GM19239 (cell line): ENCODE data around the gene ARFGAP2.

ENCODE experiments used
- DNase-seq: peaks from one replicate; pipeline ENCODE4 v3.0.0; 2011; ENCODE audit warnings: low spot score; ENCODE audit not compliant: insufficient read length
- FAIRE-seq: peaks from 2 replicates; lab custom pipeline; 2011; peaks lifted over from hg19 to GRCh38; lab: Jason Lieb, UNC

Gene ARFGAP2

DNA sequence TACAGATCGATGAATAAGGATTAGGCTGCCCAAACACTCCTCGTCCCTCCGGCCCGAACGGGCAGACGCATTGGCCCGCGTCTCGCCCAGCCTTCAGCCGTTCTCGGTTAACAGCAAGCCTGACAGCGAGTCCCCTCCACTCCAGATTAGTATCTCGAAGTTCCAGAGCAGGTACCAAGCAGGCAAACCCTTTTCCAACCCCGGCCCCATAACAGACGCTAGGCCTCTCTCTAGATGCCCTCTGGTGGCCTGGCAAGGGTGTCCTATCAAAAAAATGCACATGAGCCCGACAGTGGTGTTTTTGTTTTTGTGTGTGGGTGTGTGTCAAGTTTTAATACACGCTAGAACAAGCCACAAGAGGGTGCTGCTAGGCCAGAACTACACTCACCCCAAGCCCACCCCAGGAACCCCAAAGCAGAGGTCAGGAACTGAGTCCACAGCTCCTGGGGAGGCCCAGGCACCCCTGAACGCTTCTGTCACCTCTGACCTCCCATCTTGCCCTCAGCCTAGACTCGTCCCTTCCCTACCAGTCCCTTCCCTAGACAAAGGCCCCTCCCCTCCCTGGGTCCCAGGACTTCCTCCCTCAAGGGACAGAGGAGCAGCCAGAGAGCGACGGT lies 658 bp upstream of the ARFGAP2 start:
- DNase-seq (peak; percentile 71), FAIRE-seq (peak; percentile 94)

- FAIRE-seq: peak; percentile 59
- no peak for DNase-seq
Observed at GRCh38 chr11:47175746-47176327, 842 bp downstream of the ARFGAP2 start.

- no peak for FAIRE-seq
- DNase-seq: no peak
Observed at GRCh38 chr11:47172740-47173336, 3.8 kb downstream of the ARFGAP2 start.

- DNase-seq (no peak), FAIRE-seq (no peak)
Observed at GRCh38 chr11:47171856-47172255, 4.8 kb downstream of the ARFGAP2 start.

DNA sequence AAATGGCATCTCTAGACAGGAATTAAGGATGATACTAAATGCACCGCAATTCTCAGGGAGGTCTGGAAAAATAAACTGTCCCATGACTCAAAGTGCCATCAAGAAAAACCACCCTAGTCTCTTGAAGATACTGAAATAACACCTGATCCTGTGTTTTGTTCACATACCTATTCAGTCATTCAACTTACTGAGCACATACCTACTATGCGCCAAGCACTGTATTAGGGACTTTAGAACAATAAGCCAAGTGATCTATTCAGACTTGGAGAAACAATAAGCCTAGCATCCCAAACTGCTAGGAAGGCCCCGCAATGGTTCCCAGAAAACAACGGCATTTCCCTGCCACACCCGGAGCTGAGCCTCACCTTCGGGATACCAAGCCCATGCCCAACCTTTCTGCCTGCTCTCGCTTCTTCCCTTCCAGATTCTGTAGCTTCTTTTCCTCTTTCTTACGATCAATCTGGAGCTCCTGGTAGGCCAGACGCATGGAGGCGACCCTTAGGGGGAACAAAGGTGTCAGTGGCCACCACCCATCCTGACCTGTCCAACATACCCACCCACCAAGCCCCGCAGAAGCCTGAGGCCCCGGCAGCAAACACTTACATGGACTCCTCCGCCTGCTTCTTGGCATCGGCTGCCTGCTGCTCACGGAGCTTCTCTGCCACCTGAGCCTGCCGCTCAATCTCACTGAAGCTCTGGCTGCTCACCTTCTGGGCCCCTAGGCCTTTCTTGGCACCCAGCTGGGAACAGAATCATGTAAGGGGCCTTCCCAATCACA lies 5.4 kb downstream of the ARFGAP2 start:
- no peak for DNase-seq
- FAIRE-seq: no peak

DNA sequence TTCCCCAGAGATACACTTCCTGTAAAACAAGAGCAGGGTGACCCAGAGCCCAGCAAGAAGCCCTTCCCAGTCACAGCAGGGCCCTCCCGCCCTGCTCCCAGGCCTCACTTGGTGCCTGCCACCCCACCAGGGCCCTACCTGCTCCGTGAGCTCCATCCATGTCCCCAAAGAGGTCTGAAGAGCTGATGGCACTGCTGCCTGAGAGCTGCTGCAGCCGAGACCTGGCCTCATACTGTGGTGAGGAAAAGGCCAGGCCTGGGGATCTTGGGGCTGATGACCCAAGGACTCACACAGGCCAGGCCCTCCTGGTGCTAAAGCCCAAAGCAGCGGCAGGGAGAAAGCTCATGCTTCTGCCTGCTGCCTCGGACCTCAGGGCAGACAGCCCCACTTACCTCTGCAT lies 10.3 kb downstream of the ARFGAP2 start:
- DNase-seq: no peak
- no peak for FAIRE-seq

DNA sequence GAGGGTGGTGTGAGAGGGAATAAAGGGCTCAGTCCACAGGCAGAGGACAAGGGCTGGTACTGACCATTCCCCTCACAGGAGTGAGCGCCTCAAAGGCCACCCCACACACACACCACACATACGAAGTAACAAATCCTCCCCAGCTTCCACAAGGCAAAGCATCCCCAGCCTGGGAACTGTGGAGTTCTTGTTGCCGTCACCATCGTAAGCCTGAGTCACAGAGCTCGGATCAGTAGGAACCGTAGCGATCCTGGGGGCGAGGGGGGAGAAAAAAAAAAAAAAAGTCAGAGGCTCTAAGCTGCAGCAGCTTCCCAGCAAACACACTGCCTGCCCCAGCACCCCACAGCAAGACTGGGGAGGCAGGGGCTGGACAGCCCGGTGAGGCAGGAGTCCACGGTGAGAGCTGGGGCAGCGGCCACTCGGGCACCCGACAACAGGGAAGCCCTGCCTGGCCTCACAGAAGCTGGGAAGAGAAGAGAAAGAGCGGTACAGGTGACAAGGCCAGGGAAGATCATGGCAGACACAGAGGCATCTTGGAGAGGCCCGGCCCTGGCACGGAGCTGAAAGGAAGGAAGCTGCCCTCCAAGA lies 11.3 kb downstream of the ARFGAP2 start:
- FAIRE-seq (no peak), DNase-seq (no peak)

DNA sequence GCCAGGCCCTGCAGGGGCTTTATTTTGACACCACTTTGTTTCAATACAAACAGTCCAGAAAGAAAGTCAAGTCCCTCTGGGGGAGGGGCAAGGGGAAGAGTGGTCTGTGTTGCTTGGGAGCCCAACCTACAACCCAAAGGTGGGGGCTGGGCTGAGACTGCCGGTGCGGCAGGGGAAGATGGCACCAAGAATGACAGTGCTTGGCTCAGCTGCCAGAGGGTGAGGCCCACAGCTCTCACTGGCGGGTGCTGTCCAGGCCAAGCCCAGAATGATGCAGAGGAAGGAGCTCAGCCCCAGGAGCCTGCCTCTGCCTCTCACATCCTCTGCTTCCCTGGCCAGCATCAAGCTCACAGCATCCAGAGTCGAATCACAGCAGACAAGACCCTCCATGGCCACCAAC lies 12.4 kb downstream of the ARFGAP2 start:
- DNase-seq (no peak), FAIRE-seq (no peak)

GRCh38 chr11:47163898-47164297 lies 12.8 kb downstream of the ARFGAP2 start:
- FAIRE-seq: no peak
- DNase-seq: no peak

GRCh38 chr11:47163193-47163592 lies 13.5 kb downstream of the ARFGAP2 start:
- FAIRE-seq (no peak), DNase-seq (no peak)

DNA sequence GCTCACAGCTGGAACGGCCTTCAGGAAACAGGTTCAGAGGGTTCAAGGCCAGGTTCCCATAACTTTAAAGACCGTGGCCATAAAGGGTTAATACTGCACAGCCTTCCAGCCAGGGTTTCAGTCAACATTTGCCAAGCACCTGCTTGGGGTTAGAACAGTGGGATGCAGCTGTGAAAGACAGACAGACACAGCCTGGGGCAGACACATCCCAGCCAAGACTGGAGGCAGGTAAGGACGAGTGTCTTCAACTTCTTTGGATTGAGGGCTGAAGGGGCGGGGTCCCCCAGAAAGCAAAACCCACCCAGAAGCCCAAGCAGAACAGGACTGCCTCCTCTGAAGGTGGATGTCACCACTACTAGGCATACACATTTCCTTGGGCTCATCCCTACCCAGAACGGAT lies 14.3 kb downstream of the ARFGAP2 start:
- DNase-seq (no peak), FAIRE-seq (no peak)

- FAIRE-seq: no peak
- no peak for DNase-seq
Observed at GRCh38 chr11:47161890-47162289, 14.8 kb downstream of the ARFGAP2 start.

- FAIRE-seq (peak; percentile 69), DNase-seq (peak; percentile 84)
Observed at GRCh38 chr11:47161134-47161854, 15.4 kb downstream of the ARFGAP2 start.

DNA sequence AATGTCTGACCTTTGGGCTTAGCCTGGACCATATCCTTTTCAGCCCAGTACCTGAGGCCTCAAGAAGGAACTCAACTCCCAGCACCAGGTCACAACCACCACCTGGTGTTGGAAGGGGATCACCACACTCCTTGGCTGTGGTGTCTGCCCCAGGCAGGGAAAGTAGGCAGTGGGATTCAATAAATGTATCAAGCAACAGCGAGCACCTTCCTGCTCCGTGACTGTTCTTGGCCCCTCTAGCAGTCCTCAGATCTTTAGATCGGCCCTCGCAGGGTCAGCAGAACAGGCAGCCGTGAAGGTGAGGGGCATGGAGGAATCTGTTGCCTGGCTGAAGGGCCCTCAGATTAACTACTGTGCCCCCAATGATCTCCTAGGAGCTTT lies 15.9 kb downstream of the ARFGAP2 start:
- no peak for DNase-seq

GRCh38 chr11:47158242-47158641 lies 18.4 kb downstream of the ARFGAP2 start:
- FAIRE-seq (no peak), DNase-seq (no peak)

More for the DNA sequence above, 15.9 kb downstream of the ARFGAP2 start:
- FAIRE-seq: no peak

DNA sequence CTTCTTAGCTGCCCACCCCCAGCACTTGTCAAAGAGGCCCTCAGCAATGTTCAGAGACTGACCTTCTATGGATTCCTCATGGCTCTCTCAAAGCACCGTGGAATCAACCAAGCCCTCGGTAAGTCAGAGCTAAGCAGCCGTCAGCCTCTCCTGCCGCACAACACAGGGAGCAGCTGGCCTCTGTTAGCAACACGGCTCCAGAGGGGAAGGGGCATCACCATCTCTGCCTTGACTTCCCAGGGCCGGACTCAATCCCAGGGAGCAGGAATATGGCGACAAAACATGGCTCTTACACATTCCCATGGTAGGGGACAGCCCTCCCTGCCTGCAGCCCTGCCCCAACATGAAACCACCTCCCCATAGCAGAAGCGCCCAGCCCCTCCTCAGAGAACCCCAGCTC lies 18.9 kb downstream of the ARFGAP2 start:
- FAIRE-seq (no peak), DNase-seq (no peak)

- DNase-seq (no peak), FAIRE-seq (no peak)
Observed at GRCh38 chr11:47156951-47157350, 19.7 kb downstream of the ARFGAP2 start.

- FAIRE-seq: no peak
- DNase-seq: no peak
Observed at GRCh38 chr11:47156333-47156732, 20.3 kb downstream of the ARFGAP2 start.

GRCh38 chr11:47155879-47156278 lies 20.8 kb downstream of the ARFGAP2 start:
- DNase-seq (no peak), FAIRE-seq (no peak)
